HG03045 (cell line): ENCODE data around the gene CPNE6.

Experiments used
- ATAC-seq: cut with Tn5 transposase; IDR thresholded peaks from one replicate; pipeline ENCODE4 v1.9.1; 2021; ENCODE audit warnings: mild to moderate bottlenecking, moderate library complexity; ENCODE audit not compliant: unreplicated experiment

Gene CPNE6

GRCh38 chr14:24054324-24054641 is 17.1 kb upstream of the CPNE6 start:
- no peak for ATAC-seq

GRCh38 chr14:24054646-24055045 is 16.7 kb upstream of the CPNE6 start:
- ATAC-seq, result no peak

- ATAC-seq, result no peak
These were observed 15.2 kb upstream of the CPNE6 start for GRCh38 chr14:24055971-24056799.

DNA sequence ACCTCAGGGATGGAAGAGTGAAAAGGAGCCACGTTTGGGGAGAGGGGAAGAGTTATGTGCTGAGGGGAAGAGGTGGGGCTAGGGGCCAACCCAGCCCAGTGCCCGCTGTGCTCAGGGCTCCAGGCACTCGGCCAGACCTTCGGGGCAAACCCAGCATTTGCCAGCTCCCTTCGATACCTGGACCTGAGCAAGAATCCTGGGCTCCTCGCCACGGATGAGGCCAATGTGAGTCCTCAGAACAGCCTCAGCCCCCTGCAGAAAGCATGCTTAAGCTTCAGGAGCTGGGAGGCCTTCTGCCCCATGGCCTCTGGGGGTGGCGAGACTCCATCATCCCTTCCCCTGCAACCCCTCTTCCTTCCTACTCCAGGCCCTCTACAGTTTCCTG is 14.6 kb upstream of the CPNE6 start:
- ATAC-seq, result no peak

GRCh38 chr14:24057271-24057670 is 14.1 kb upstream of the CPNE6 start:
- ATAC-seq, result no peak

DNA sequence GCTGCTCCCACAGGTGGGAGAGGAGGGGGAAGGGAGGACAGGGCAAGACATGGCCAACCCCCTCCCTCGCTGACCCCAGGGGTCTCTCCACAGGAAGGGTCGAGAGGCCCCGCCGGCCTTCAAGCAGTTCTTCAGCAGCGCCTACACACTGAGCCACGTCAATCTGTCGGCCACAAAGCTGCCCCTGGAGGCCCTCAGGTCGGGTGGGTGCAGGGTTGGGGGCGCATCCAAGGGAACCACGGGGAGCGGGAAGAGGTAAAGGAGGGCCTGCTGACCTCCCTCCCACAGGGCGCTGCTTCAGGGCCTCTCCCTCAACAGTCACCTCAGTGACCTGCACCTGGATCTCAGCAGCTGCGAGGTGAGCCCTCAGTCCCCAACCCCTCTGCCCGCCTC is 13.5 kb upstream of the CPNE6 start:
- ATAC-seq, result no peak

GRCh38 chr14:24058260-24058950 is 13.0 kb upstream of the CPNE6 start:
- no peak for ATAC-seq

GRCh38 chr14:24058951-24059475 is 12.3 kb upstream of the CPNE6 start:
- no peak for ATAC-seq

- ATAC-seq, result no peak
These were observed 11.4 kb upstream of the CPNE6 start for GRCh38 chr14:24059841-24060388.

- no peak for ATAC-seq
These were observed 10.9 kb upstream of the CPNE6 start for GRCh38 chr14:24060443-24060842.

DNA sequence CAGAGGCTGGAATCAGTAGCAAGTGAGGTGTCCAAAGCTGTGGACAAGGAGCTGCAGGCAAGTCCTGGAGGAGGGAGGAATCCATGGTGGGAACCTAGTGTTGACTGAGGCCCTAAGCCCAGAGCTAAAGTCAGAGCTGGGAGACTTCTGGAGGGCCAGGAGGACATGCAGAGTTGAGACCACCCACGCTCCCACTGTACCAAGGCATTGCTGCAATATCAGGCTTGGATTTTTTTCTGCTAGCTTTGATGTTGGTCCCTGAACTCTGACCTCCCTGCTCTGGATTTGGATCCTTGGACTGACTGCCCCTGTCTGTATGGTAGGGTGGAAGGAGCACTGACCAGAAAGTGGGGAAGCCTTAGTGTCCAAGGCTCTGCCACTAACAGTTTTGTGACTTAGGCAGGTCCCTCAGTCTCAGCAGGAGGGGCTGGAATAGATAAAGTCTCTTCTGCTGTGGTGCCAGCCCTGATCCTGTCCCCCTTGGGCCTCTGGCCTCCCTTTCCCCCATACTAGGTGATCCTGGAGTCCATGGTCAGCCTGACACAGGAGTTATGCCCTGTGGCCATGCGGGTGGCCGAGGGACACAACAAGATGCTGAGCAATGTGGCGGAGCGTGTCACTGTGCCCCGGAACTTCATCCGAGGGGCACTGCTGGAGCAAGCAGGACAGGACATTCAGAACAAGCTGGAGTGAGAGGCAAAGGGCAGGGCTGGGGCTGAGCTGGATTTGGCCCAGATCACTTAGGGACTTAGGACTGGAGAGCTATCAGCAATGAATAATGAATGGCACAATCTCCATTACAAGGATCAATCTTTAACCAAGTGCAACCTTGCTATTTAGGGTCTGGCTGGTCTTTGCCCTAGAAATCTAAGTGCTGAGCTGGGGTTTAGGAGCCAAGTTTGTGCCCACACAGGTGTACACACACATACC is 10.1 kb upstream of the CPNE6 start:
- ATAC-seq, result no peak

DNA sequence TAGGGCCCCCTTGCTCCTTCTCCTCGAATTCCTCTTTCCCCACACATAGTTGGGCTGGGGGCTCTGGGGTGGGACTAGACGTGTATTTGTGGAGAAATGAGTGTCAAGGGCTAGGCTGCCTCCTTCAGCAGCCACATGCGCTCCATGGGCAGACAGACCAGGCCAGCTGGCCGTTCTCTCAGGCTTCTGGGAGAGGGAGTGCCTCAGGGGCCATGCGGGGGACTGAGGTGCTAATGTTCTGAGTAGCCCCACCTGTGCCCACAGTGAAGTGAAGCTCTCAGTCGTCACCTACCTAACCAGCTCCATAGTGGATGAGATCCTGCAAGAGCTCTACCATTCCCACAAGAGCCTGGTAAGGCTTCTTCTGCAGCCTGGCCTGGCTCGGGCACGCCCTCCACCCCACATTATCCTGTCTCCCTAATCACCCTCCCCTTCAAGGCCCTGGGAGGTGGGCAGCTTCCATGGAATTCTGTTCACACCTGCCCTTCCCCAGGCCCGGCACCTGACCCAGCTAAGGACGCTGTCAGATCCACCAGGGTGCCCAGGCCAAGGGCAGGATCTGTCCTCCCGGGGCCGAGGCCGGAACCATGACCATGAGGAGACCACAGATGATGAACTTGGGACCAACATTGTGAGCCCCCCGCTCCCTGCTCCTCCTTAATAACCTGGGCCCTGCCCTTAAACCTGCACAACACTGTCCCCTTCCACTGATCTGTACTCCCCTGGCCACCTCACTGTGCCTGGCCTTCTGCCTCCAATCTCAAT is 9.0 kb upstream of the CPNE6 start:
- no peak for ATAC-seq

GRCh38 chr14:24063263-24063836 is 8.0 kb upstream of the CPNE6 start:
- ATAC-seq, result no peak

DNA sequence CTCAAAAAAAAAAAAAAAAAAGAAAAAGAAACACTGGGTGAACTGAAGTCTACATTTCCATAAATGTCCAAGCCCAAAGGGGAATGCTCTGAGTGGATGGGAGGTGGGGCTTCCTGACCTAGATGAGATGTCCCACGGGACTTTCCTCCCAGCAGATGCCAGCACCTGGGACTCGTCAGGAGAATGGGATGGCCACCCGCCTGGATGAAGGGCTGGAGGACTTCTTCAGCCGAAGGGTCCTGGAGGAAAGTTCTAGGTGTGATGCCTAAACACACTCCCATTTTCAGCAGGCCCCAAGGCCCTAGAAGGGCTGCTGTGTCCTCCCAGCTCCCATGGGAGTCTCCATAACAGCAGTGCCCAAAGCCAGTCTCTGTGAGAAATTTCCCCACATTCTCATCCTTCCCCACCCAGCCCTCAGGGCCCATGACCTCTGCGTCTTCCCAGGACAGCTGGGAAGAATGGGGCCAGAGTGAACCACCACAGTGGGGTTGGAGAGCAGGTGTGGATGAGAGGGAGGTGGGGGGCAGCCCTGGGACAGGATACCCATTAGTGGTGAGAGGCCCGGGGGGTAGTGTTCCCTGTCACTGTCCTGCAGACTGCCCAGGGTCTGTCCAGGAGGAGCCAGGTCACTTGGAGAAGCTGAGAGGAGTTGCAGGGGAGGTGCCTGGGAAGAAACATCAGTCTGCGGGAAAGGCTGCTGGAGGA is 7.1 kb upstream of the CPNE6 start:
- no peak for ATAC-seq

DNA sequence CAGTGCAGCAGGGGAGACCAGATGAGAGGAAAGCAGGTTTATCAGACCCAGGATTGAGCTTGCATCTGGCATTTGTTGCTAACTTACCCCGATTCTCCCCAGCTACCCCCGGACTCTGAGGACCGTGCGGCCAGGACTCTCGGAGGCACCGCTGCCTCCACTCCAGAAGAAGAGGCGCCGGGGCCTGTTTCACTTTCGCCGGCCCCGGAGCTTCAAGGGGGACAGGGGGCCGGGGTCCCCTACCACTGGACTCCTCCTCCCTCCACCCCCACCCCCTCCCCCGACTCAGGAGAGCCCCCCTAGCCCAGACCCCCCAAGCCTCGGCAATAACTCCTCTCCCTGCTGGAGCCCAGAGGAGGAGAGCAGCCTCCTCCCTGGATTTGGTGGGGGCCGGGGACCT is 6.5 kb upstream of the CPNE6 start:
- ATAC-seq, result no peak

GRCh38 chr14:24065408-24065807 is 6.0 kb upstream of the CPNE6 start:
- no peak for ATAC-seq

DNA sequence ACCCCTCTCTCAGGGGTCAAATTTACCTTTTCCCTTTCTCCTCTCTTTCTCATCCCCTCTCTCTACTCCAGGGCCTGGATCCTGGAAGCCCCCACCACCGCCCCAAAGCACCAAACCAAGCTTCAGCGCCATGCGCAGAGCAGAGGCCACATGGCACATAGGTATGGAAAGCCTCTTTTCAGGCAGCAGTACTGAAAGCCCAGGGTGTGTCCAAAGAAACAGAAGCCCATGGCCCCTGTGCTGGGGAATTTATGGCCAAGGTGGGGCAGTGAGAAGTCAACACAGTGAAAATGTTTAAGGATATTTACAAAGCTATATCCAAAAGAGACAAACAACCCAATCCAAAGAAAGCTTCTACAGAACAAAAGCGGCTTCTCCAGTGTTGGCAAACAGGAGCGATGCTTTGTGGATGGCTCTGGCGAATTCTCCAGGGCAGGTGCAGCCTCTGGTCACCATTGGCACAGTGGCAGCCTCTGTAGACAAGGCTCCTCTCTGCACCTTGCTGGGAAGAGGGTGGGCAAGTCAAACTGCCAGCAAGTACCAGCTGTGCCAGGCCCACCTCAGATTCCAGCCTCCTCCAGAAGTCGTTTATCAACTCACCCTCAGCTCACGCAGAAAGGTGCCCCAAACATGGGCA is 4.7 kb upstream of the CPNE6 start:
- ATAC-seq, result no peak

DNA sequence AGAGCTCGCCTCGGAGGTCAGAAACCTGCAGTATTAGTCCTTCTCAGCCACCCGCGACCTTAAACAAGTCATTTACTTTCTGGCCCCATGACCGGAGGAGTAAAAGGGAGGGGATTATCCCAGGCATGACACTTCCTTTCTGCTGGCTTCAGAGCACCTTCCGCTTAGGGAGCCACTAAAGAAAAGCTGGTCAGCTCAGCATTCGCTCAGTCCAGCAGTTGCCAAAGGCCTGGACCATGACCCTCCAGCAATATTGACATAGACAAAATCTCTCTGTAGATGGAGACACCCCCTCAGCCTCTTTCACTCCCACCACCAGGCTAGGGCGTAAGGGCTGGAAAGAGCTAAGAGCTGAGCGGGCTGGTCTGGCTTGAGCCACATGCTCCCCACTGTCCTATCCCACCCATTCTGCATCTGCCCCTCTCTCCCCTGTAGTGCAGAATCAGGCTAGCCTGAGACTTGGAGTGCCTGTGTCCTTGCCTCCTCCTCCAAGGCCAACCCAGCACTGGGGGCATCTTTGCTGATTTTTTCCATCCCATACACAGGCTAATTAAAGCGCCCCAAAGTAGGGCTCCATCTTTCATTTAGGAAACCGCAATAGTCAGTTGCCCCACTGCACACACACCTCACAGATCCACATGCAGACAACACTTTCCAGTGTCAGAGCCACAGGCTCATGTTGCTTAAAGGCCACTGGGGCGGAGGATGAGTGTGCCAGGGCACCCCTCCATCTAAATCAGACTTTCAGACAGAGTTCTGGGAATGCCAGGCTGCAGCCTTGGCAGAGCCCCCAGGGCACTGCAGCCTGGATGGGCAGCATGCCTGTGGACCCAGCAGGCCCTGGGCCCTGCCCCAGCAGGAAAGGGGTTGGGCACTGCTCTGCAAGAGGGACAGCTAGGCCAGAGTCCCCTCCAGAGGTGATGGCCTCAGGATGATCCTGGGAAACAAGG is 4.0 kb upstream of the CPNE6 start:
- ATAC-seq, result no peak
